HS-5 (cell line): Measurements from ENCODE around the gene IGSF8.
"Not testable (repeated sequence)": the region's sequence is repeated elsewhere in the genome, so short reads cannot be mapped to it uniquely, and the experiment has no call there.

Source experiments
- DNase-seq: peaks from one replicate; pipeline ENCODE4 v3.0.0-alpha.2; 2012; ENCODE audit warnings: low read depth

The IGSF8 gene

DNA sequence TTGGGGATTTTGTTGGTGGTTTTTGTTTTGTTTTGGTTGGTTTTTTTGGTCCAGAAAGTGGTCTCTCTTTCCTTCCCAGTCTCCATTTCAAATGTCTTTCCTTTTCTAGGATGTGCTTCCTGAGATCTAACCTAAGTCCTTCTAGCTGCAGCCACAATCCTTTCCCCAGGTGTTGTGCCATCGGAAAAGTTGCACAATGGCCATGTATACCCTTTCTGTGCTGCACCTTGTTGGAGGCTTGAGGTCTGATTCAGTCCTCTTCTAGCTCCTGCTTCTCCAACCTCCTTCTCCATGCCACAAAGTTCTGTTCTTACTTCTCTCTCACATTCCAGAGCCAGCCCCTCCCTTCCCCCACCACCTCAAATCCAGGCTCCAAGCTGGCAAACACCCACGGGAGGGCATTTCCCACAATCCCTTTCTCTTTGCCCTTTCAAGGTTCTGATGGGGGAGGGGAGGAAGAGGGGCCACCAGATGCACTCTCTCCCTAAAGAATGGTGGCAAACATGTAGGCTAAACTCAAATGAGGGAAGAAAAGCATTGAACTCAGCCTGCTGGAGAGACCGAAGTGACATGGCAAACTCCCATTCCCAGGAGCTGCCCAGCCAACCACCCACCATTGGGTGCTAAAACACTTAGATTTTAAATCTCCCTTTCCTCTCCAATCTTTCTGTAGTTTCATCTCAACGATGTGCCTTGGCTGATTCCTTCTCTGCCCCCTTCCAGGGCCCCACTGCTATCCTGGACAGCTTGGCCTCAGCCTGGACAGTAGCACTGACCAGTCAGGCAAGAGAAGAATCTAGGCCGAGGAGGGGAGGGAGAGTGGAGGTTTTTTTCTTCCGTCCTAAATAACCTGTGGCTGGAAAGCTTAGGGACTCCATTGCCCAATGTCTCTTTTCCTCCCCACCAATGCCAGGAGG lies 31.3 kb downstream of the IGSF8 start:
- DNase-seq = no peak

DNA sequence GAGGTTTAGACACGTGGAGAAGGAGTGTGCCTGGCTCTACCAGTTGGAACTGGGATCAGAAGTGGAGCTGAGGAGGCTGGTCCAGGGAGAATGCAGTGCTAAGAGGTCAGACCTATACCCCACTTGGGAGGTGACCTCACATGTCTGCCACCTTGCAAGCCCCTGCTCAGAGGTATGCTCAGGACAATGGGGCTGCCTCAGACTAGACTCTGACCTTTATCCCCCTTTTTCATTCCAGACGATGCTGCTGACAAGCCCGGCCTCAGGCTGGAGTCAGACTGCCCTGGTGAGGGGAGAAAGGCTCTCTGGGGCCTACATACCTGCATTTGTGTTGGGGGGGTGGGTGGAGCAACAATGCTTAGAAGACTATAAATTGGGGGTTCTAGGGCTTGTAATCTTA lies 33.7 kb downstream of the IGSF8 start:
- no peak for DNase-seq

DNA sequence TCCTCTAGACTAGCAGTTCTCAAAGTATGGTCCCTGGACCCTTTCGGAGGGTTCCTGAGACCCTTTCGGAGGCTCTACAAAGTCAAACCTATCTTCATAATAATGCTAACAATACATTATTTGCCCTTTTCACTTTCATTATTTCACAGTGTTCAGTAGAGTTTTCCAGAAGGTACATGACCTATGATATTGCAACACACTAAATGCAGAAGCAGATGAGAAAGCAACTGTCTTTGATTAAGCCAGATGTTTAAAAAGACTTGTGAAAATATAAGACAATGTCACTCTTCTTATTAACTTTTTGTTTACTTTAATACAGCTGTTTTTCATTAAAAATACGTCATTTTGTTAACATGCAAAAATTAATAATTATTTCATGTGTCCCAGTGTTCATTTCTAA lies 34.3 kb downstream of the IGSF8 start:
- no peak for DNase-seq

DNA sequence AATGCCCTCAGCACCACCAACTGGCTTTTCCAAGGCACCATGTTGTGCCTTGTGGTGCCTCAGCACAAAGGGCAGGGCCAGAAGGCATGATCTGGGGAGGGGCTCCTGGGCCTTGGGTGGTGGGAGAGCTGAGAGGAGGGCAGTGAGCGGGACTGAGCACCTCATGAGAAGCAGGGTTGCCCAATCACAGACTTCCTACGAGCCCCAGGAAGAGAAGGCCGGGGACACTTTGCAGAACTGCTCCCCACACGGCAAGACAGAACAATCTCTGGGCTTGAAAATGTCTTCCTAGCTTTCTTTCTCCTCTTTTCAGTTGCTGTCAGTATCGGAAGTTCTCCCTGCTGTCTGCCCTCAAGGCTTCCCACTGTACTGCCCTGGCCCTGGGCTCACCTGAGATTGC lies 35.2 kb downstream of the IGSF8 start:
- DNase-seq = no peak

DNA sequence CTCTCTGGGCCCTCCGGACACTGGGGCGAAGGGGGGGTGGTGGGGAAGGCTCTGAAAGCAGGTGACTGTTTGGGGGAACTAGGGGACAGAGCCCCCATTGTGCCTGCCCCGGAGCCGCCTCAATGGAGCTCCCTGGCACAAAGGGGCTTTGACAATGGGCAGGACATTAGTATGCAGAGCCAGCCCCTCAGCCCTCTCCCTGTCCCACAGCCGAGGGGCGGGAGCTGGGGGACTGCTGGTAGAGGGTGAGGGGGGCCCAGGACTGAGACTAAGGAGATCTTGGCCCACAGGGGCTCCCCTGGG lies 36.2 kb downstream of the IGSF8 start:
- DNase-seq = no peak

DNA sequence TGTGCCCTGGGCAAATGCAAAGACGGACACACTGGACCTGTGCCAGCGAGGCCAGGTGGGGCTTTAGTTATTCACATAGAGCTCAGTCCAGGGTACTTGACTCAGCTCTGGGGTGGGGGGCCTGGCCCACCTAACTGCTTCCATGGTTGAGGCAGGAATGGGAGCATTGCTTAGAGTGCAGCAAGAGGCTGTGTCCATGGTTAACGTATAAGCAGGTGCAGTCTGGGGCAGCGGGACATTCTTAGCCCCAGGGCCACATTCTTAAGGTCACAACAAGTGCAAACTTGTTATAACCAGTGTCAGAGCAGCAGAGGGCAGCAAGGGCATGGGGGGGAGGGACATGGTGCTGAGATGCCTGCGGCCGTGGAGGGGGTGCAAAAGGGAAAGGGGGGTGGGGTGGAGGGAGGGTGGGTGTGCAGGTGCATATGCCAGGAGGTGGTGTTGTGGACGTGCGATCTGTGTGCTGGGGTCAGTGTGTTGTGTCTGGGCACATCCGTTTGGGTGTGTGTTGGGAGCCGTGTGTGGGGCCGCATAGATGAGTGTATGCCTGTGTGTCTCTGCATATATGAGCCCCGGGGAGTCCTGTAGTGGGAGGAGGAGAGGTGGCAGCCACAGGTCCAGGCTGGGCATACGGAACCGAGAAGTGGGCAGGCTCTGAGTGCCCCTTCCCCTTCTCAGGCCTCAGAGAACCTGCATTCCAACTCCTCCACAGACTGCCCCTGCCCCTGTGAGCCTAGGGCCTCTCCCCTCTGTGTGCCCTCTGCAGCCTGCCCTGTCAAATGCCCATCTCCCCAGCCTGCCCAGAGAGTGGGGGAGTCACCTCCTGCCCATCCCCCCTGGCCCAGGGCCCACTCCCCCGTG lies 36.8 kb downstream of the IGSF8 start:
- no peak for DNase-seq

DNA sequence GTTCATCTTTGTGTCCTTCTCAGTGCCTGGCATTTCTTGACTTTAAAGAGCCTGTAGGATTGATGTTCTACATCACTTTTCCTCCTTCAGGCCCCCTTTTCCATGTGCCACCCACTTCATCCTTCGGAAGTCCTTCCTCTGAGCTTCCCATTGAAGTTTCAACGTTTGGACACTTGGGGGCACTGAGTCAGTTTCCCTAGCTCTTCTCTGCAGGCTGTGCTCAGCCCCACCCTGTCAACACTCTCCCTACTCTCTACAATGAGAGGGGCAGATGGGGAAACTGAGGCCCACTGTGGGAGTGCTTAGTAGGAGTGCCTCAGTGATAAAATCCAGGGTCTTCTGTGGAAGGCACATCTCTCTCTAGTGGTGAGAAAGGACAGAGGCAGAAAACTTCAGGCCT lies 40.3 kb downstream of the IGSF8 start:
- DNase-seq = no peak

DNA sequence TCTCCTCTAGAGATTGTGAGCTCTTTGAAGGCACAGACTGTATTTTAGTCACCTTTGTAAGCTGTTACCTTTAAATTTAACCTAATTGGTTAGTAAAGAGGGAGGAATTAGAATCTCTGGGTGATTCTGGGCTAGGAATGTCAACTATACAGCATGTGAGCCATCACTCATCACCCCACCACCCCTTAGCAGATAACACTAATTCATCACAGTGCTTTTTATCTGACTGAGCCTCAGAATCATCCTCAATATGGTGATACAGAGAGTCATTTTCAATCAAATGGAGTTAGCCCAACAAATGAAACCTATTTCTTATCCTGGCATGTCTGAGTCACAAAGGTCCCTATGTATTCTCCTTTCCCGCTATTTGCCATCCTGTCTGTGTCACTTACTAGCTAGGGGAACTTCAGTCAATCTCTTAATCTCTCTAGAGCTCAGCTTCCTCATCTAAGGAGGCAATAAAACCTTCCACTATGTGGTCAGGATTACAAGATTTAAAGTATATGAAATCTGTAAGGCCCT lies 41.7 kb downstream of the IGSF8 start:
- DNase-seq = no peak

DNA sequence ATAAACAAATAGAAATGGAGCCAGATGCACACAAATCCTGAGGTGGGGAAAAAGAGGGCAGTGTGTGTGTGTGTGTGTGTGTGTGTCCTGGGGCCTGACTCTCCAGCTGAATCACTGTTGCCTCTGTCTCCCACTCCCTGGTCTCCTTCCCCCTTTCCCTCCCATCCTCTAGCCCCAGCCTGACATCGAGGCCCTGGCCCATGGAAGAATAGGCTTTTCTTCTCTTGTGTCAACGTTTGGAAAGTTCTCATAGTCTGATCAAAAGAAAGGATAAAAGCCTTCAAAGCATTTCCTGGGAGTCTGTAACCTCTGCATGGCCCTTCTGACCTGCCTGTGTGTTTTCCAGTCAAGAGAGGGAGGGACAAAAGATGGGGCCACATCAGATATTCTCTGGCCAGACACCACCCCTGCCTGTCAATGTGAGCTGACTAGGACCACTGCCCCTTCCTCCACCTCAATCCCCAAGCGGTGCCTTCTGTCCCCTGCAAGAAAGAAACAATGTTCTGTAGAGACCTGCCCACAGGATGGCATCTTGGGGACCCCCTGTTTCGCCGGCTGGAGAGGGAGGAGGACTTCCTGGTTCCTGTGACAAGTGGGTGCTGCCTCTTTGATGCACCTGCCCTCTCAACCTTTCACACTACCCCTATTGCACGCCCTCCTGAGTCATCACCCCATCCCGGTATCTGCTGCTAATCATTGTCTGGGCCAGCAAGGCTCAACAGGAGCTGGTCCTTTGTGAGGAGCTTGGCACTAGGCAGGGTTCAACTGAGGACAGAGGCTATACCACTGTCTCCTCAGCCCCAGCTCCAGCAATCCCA lies 44.7 kb downstream of the IGSF8 start:
- no peak for DNase-seq

DNA sequence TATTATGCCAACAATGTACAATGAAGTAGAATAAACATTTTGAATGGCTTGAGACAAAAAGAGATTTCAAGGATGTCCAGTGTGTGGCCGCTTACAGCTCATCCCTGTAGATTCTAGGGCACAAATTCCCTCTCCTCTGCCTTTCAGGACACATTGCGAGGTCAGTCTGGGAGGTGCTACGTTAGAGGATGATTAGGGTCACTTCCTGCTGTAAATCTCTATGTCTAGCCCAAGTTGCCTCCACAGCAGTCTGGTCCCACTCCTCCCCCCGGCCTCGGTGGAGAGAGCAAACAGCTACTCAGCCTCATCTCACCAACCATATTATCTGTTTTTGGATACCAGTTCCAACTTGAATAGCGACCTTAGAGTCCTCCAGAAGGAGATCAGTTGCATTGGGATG lies 45.5 kb downstream of the IGSF8 start:
- DNase-seq = no peak

DNA sequence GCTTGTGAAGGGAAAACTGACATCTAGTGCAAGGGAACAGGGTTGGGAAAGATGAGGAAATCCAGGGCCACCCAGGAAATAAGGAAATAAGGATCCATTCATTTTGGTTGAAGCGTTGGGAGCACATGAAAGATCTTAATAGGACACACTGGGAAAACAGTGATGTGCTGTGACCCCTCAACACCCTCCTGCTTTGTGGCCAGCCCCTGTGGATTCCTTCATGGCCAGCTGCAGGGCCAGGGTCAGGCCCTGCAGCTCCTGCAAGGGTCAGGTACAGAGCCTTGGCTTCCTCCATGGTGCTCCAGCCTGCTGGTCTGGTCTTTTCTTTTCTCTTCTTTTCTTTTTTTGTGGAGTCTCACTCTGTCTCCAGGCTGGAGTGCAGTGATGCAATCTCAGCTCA lies 47.8 kb downstream of the IGSF8 start:
- DNase-seq = no peak

DNA sequence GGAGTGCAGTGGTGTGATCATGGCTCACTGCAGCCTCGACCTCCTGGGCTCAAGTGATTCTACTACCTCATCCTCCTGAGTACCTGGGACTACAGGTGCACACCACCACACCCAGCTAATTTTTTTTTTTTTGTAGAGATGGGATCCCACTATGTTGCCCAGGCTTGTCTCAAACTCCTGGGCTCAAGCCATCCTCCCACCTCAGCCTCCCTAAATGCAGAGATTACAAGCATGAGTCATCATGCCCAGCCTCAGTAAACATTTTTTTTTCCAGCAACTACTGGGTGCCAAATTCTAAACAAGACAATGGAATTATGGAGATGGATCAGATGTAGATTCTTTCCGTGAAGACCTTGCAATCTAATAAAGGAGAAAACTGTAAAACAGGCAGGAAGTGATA lies 48.2 kb downstream of the IGSF8 start:
- not testable (repeated sequence) for DNase-seq

DNA sequence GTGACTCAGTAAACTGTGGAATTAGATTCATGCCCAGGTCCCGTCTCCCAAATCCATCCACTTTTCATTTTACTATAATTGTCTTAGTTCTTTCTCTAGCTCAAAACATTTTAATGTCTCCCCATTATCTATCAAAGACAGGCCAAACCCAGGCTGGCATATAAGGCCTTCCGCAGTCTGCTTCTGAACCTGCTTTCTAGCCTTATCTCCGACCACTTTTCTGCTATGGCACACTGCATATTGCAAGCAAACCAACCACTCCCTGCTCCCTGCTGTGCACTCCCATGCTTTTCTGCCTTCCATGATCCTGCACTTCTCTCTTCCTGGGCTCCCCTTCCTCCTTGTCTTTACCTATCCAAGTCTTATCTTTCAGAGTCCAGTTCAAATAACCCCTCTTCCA lies 49.3 kb downstream of the IGSF8 start:
- DNase-seq = no peak

DNA sequence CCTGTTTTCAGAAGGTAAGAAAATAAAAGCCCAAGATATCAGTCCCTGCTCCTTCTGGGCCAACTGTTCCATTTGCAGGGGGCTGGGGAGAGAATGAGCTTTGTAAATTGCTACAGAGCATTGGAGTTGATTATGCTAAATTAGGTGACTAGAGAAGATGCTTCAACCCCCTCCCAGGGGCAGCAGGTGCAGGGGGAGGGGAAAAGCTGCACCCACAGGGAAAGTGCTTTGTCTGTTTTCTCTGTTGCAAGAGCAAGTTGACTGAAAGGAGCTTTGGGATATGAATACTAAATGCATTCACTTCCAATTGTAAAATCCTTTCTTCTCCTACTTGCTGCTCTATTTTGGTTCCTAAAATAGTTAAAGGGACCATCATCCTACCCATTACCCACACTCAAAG lies 50.1 kb downstream of the IGSF8 start:
- no peak for DNase-seq

DNA sequence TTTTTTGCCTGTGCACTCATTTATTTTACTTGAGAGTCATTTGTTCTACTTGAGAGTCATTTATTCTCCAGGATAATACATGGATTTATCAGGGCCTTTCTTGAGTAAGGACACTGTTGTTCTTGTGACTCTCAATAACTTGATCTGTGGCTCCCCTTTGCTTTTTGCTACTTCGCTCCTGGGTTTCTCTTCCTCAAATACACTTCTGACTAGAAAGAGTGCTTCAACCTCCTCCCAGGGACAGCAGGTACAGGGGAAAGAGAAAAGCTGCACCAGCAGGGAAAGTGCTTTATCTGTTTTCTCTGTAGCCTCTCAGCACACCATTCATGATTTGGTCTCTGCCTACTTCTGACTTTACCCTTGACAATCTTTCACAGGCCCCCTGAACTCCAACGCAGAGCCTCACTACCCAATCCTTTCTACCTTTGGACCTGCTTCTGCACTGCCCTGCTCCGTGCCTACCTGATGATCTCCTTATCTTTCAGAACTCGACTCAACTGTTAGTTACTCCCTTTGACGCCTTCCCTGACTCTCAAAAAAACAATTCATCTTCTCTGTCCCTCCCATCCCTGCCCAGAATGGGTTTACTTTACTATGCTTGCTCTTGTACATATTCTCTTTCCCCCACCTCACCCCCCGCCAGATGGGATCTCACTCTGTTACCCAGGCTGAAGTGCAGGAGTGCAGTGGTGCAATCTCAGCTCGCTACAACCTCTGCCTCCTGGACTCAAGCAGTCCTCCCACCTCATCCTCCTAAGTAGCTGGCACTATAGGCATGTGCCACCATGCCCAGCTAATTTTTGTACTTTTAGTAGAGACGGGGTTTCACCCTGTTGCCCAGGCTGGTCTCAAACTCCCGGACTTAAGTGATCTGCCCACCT lies 51.1 kb downstream of the IGSF8 start:
- no peak for DNase-seq

DNA sequence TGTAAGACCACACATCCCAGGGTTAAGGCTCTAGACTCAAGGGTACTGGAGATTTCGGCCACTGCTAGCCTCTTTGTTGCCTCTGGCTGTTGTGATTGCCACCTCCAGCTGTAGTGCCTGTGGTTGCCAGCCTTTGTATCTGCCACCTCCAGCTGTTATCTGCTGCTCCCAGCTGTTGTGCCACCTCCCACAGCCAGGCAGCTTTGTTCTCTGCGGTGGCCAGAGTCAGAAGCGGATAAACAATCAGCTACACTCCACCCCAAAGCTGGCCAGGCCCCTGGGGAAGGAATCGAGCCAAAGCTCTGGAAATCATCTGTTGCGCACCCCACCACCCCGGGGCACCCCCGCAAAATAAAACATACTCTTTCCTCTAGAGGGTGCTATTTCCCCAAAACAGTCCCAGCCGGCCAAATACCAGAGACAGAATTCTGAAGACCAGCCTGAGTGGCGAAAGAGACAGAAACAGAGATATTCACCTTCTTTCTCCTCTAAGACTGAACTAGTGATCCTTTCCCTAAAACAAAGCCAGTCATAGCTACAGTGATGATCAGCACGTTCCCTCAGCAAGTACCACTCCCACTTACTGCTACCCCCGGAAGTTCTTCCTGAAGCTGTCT lies 51.8 kb downstream of the IGSF8 start:
- no peak for DNase-seq

DNA sequence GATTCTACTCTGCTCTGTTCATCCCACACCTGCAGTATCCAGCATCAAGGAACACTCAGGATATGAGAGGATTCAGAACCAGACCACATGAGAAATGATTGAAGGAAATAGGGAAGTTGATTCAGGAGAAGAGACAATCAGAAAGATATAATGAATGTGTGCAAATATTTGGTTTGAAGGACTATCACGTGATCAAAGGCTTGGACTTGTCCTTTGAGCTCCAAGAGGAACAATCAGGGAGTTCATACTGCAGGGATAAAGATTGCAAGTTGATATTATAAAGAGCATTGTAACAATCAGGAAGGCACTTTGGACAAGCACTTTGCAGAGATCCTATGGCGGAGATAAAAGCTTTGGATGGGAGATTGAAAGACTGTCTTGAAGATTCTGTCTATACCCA lies 52.8 kb downstream of the IGSF8 start:
- DNase-seq = no peak

DNA sequence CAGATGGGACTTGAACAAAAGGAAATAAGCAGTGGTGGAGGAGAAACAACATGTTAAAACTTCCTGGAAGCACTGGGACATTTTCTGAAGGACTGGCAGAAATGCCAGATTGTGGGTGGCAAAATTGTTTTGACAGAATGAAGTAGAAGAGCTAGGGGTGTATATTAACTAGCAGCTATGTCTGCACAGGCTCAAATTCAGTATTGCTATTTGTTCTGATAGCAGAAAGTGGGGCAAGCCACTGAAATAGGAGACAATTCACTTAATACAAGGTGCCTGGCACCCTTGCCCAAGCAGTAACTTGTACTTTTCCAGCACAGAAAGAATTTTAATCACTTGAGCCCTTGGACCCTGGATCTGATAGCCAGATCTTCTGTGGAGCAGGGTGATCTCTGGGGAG lies 54.9 kb downstream of the IGSF8 start:
- no peak for DNase-seq
